HUES6 (cell line): ENCODE measurements around the gene F2RL3.
A peak's percentile ranks its signal among the peaks of the same experiment; 100 is the strongest.

Source experiments
- H3K27ac ChIP-seq: 2 replicates; pipeline ENCODE4 v1.7.0; 2013; ENCODE audit warnings: low read depth, mild to moderate bottlenecking, low read length, inconsistent platforms
- H3K27me3 ChIP-seq: 2 replicates; pipeline ENCODE4 v1.6.1; 2013; ENCODE audit warnings: low read length; ENCODE audit not compliant: control insufficient read depth, insufficient read depth
- H3K36me3 ChIP-seq: 2 replicates; pipeline ENCODE4 v1.6.1; 2013; ENCODE audit warnings: low read length; ENCODE audit not compliant: control insufficient read depth, insufficient read depth
- H3K4me1 ChIP-seq: 2 replicates; pipeline ENCODE4 v1.6.1; 2013; ENCODE audit warnings: low read length; ENCODE audit not compliant: control insufficient read depth, insufficient read depth
- H3K4me3 ChIP-seq: 2 replicates; pipeline ENCODE4 v1.5.1; 2013; ENCODE audit warnings: low read depth, low read length
- H3K9ac ChIP-seq: one replicate; pipeline ENCODE4 v1.6.1; 2013; ENCODE audit warnings: mild to moderate bottlenecking, low read length
- H3K9me3 ChIP-seq: 2 replicates; pipeline ENCODE4 v1.6.1; 2013; ENCODE audit warnings: low read depth, low read length; ENCODE audit not compliant: control insufficient read depth, insufficient read depth

The F2RL3 gene

DNA sequence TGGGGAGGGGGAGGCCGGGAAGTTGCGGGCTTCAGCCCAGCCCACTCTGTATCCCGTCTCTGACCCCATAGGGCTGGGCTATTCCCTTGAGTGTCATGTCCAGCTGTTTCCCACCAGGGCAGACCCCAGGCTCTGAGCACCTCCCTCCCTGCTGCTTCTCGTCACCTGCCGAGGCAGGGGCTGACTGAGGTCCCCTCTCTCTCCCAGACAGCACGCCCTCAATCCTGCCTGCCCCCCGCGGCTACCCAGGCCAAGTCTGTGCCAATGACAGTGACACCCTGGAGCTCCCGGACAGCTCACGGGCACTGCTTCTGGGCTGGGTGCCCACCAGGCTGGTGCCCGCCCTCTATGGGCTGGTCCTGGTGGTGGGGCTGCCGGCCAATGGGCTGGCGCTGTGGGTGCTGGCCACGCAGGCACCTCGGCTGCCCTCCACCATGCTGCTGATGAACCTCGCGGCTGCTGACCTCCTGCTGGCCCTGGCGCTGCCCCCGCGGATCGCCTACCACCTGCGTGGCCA lies 625 bp downstream of the F2RL3 start:
- no peak overlapping the region for H3K27ac ChIP-seq

DNA sequence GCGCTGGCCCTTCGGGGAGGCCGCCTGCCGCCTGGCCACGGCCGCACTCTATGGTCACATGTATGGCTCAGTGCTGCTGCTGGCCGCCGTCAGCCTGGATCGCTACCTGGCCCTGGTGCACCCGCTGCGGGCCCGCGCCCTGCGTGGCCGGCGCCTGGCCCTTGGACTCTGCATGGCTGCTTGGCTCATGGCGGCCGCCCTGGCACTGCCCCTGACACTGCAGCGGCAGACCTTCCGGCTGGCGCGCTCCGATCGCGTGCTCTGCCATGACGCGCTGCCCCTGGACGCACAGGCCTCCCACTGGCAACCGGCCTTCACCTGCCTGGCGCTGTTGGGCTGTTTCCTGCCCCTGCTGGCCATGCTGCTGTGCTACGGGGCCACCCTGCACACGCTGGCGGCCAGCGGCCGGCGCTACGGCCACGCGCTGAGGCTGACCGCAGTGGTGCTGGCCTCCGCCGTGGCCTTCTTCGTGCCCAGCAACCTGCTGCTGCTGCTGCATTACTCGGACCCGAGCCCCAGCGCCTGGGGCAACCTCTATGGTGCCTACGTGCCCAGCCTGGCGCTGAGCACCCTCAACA lies 1.2 kb downstream of the F2RL3 start:
- Histone ChIP-seq H3K36me3 (no peaks in the 10 kb centered on the region), H3K9ac (peak overlapping the region; percentile 29), H3K4me3 (no peak overlapping the region), H3K4me1 (peaks cover 3% of the 10 kb centered on the region; the same call in 1 of the 2 replicates), H3K27me3 (no peaks in the 10 kb centered on the region), H3K9me3 (no peaks in the 10 kb centered on the region), H3K27ac (no peak overlapping the region)

More for the DNA sequence above, 625 bp downstream of the F2RL3 start:
- Histone ChIP-seq H3K27me3 (no peaks in the 10 kb centered on the region), H3K9me3 (no peaks in the 10 kb centered on the region), H3K4me3 (no peak overlapping the region), H3K36me3 (no peaks in the 10 kb centered on the region), H3K9ac (no peak overlapping the region), H3K4me1 (peaks cover 3% of the 10 kb centered on the region; the same call in 1 of the 2 replicates)

DNA sequence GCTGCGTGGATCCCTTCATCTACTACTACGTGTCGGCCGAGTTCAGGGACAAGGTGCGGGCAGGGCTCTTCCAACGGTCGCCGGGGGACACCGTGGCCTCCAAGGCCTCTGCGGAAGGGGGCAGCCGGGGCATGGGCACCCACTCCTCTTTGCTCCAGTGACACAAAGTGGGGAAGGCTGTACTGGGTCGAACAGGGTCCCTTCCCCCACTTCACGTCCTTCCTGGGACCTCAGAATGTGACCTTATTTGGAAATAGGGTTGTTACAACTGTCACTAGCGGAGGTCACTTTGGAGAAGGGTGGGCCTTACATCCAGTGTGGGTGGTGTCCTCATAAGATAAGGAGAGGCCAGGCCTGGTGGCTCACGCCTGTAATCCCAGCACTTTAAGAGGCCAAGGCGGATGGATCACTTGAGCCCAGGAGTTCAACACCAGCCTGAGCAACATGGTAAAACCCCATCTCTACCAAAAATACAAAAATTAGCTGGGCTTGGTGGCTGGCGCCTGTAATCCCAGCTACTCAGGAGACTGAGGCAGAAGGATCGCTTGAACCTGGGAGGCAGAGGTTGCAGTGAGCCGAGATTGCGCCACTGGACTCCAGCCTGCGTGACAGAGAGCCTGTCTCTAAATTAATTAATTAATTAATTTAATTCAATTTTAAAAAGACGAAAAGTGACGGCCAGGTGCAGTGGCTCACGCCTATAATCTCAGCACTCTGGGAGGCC lies 1.8 kb downstream of the F2RL3 start:
- Histone ChIP-seq H3K27ac (no peak overlapping the region), H3K4me1 (peaks cover 3% of the 10 kb centered on the region; the same call in 1 of the 2 replicates), H3K36me3 (no peaks in the 10 kb centered on the region), H3K9me3 (no peaks in the 10 kb centered on the region), H3K9ac (peak overlapping the region; percentile 29), H3K4me3 (no peak overlapping the region), H3K27me3 (no peaks in the 10 kb centered on the region)

DNA sequence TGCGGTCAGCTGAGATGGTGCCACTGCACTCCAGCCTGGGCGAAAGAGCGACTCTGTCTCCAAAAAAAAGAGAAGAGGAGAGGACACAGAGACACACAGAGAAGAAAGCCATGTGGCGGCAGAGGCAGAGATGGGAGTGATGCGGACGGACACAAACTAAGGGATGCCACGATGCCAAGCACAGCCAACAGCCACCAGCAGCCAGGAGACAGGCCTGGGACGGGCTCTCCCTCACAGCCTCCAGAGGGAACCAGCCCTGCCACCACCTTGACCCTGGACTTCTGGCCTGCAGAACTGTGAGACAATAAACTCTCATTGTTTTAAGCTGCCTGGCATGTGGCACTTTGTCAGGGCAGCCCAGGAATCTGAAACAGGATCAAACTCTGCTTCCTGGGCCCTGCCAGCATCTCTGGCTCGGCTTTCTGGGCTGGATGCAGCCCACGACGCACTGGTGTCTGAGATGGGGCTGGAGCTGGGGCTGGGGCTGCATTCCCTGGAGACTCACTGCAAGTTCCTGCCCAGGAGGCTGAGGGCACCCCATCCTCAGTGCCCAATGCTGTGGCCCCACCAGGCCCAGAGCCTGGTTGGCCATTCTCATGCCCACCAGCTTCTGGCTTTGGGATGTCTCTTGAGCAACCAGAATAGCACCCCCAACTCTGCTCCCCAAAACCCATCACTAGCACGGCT lies 3.0 kb downstream of the F2RL3 start:
- H3K27ac ChIP-seq, result no peak overlapping the region
- H3K4me3 ChIP-seq, result no peak overlapping the region
- H3K36me3 ChIP-seq, result no peaks in the 10 kb centered on the region
- H3K27me3 ChIP-seq, result no peaks in the 10 kb centered on the region
- no peak overlapping the region for H3K9ac ChIP-seq
- peaks cover 3% of the 10 kb centered on the region; the same call in 1 of the 2 replicates for H3K4me1 ChIP-seq
- no peaks in the 10 kb centered on the region for H3K9me3 ChIP-seq

DNA sequence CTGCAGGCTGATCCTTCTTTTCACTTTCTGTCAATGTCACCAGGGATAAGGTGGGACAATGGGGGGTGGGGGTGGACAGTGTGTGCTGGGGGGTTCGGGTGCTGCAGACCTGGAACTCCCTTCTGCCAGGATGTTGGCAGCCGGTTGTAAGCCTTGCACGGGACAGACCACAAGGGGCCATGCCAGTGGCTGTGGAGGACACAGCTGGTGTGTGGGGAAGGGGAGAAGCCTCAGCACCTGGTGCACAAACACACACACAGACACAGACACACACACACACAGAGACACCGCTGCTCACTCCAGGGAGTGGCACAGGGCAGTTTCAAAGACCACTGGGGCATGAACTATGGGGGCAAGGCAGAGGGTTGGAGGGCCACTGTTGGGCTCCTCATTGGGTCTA lies 3.6 kb downstream of the F2RL3 start:
- Histone ChIP-seq H3K4me1 (peaks cover 3% of the 10 kb centered on the region; the same call in 1 of the 2 replicates), H3K27ac (no peak overlapping the region), H3K9ac (no peak overlapping the region)

DNA sequence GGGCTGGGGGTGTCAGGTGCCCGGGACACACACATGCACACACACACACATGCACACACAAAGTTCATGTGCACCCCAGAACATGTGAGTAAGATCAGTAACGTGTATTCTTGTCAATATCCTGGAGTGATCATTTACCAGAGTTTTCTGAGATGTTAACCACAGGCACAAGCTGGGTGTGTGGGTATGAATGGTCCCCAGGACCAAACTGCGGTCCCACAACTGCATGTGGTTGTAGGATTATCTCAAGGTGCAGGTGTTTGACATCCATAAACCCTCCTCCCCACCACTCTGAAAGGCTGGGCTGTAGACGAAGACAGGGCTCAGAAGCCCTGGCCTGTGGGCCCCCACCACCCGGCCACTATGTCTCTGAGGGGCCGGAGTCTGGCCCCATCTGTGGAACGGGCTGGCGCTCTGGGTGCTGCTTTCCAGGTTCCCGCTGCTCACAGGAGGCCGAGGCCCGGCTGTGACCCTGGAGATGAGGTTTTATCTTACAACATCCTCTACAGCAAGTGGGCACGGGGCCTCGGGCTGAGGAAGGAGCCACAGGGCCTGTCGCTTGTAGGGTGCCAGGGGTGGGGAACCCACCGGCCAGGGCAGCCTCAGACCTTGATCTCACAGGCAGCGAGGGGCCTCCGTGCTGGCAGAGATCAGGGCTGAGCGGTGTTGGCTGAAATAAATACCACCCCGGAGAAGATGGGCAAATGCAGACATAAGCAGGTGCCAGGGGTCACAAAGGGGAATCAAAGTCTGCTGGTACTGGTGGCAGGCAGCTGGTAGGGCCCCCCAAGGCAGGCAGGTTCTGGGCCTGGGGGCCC lies 4.3 kb downstream of the F2RL3 start:
- H3K4me3 ChIP-seq, result no peak overlapping the region
- no peak overlapping the region for H3K9ac ChIP-seq
- no peak overlapping the region for H3K27ac ChIP-seq

More for the DNA sequence above, 3.6 kb downstream of the F2RL3 start:
- Histone ChIP-seq H3K9me3 (no peaks in the 10 kb centered on the region), H3K36me3 (no peaks in the 10 kb centered on the region), H3K27me3 (no peaks in the 10 kb centered on the region), H3K4me3 (no peak overlapping the region)

DNA sequence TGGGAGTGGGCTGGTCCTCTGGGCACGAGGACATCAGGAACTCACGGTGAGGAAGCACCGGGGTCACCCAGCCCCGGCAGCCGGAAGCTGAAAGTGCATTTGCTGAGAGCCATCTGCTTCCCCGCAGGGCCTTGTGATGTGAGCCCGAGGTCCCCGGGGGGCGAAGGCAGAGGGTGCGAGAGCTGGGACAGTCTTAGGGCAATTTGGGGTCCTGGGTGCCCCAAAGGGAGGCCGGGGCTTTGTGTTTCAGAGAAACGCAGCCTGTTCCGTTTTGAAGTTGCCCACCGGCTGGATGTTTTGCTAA lies 4.8 kb downstream of the F2RL3 start:
- no peak overlapping the region for H3K27ac ChIP-seq
- no peak overlapping the region for H3K9ac ChIP-seq

More for the DNA sequence above, 4.3 kb downstream of the F2RL3 start:
- Histone ChIP-seq H3K9me3 (no peaks in the 10 kb centered on the region), H3K4me1 (peaks cover 3% of the 10 kb centered on the region; the same call in 1 of the 2 replicates), H3K27me3 (peaks cover 6% of the 10 kb centered on the region), H3K36me3 (no peaks in the 10 kb centered on the region)

DNA sequence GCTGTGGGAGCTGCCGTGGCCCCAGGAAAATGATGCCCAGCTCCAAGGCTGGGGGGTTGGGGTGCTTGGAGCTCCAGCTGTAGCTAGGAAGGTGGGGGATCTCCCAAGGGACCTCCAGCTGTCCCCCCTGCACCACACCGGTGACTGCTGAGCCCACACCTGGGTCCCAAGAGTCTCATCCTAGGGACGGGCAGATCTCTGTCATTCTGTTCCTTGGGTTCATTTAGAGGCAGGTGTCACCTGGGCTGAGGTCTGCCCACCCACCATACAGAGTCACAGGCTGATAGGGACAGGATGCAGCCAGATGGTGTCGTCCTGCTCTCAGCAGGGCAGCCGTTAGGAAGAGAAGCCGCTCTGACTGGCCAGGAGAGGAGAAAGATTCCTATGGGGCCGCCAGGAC lies 5.3 kb downstream of the F2RL3 start:
- H3K27ac ChIP-seq, result no peak overlapping the region

More for the DNA sequence above, 4.8 kb downstream of the F2RL3 start:
- Histone ChIP-seq H3K27me3 (peaks cover 12% of the 10 kb centered on the region), H3K36me3 (no peaks in the 10 kb centered on the region), H3K9me3 (no peaks in the 10 kb centered on the region), H3K4me3 (no peak overlapping the region), H3K4me1 (peaks cover 3% of the 10 kb centered on the region; the same call in 1 of the 2 replicates)

DNA sequence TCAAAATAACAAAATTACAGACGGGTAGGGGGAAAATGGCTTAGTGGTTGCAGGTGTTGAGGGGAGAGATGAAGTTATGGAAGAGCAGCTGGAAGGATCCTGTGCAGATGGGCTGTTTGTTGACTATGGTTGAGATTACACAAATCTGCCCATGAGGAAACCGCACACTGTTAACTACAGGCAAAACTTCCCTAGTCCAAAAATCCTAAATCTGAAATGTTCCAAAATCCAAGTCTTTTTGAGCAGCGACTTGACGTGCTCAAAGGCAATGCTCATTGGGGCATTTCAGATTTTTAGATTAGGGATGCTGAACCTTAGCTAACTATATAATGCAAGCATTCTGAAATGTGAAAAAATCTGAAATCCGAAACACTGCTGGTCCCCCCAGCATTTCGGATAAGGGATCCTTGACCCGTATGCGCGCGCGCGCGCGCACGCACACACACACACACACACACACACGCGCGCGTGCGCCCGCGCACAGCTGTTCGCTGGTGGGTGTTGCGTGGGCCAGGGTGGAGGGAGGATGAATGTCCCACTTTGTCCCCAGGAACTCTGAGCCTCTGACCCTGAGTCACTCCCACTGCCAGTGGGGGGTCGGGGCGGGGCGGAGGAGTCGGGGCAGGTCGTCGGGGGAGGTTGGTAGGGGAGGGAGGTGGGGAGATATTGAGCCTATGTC lies 6.8 kb downstream of the F2RL3 start:
- Histone ChIP-seq H3K9me3 (no peaks in the 10 kb centered on the region), H3K4me1 (no peaks in the 10 kb centered on the region)

More for the DNA sequence above, 5.3 kb downstream of the F2RL3 start:
- Histone ChIP-seq H3K9me3 (no peaks in the 10 kb centered on the region), H3K4me3 (no peak overlapping the region), H3K27me3 (peaks cover 15% of the 10 kb centered on the region), H3K4me1 (peaks cover 3% of the 10 kb centered on the region; the same call in 1 of the 2 replicates), H3K9ac (no peak overlapping the region), H3K36me3 (no peaks in the 10 kb centered on the region)

More for the DNA sequence above, 6.8 kb downstream of the F2RL3 start:
- Histone ChIP-seq H3K36me3 (no peaks in the 10 kb centered on the region), H3K27ac (no peak overlapping the region), H3K27me3 (peaks cover 15% of the 10 kb centered on the region), H3K4me3 (peak overlapping the region; percentile 78), H3K9ac (no peak overlapping the region)
